ENCODE results near the gene UST.

GRCh38 chr6:148934539-148934938 is 187.7 kb downstream of the UST start:
- no peak for TF ChIP-seq CTCF (conservative IDR thresholded peaks at IDR 0.05 in 1 of 2, IDR thresholded peaks at IDR 0.05 in 1 of 2; ENCODE audit: extremely low read depth in 1 of 2, insufficient read depth in 1 of 2, low read depth in 1 of 2, low read length in 2 of 2)
- TF ChIP-seq EZH2 (IDR thresholded peaks at IDR 0.05; ENCODE audit: borderline replicate concordance, low read length): no peak

All from mammary epithelial cell (primary cell).